OCI-LY1 (cell line): ENCODE data around the gene ELOVL1.
A peak's percentile ranks its signal among the peaks of the same experiment; 100 is the strongest.

Source experiments
- CTCF ChIP-seq: fragments of 200-600 bp; sonication (generic), shearing (Covaris generic); IDR thresholded peaks from 2 replicates; pipeline ENCODE4 v1.5.1; 2017; ENCODE audit warnings: mild to moderate bottlenecking, antibody characterized with exemption, low read length, moderate library complexity, mixed read lengths
- EZH2 ChIP-seq: fragments of 200-600 bp; sonication (generic), shearing (Covaris generic); IDR thresholded peaks from 2 replicates; pipeline ENCODE4 v1.8.0; 2017; ENCODE audit warnings: borderline replicate concordance, mixed run types, mild to moderate bottlenecking, antibody characterized with exemption, low read length, moderate library complexity, mixed read lengths

GRCh38 chr1:43367904-43368645 lies at the start of gene ELOVL1:
- TF ChIP-seq CTCF (peak; percentile 51), EZH2 (no peak)
